ENCODE measurements around the gene LRPAP1.

LRPAP1 gene

DNA sequence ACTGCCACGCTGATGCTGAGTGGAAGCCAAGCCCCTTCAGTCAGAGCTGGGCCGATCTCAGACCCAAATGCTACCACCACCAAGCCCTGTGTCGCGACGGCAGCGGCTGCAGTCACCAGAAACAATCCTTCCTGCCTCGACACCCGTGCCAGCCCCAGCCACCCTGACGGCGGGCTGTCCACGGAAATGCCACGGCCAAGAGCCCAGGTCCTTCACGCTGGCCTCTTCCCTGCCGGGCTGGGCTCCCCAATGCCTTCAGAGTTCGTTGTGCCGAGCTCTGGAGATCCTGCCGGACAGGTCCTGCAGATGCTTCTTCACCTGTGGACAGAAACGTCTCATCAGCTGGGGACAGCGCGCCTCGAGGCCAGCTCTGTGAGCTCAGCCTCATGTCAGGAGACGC is 19.5 kb downstream of the LRPAP1 start:
- H3K4me1 ChIP-seq (ENCODE audit: control insufficient read depth, insufficient read depth, low read length), result no peaks in the 10 kb centered on the region
- TF ChIP-seq ZNF248 (tag by site-specific recombination; IDR thresholded peaks at IDR 0.05) (no peak), GLIS2 (tag by site-specific recombination; IDR thresholded peaks at IDR 0.05) (no peak), ZNF596 (tag by site-specific recombination; IDR thresholded peaks at IDR 0.05) (no peak), OSR2 (tag by site-specific recombination; IDR thresholded peaks at IDR 0.05) (no peak), HOXD13 (CRISPR knock-in tag; IDR thresholded peaks at IDR 0.05; ENCODE audit: borderline replicate concordance) (no peak), KLF8 (tag by site-specific recombination; IDR thresholded peaks at IDR 0.05) (no peak), ZNF423 (tag by site-specific recombination; IDR thresholded peaks at IDR 0.05) (no peak), IKZF3 (tag by site-specific recombination; IDR thresholded peaks at IDR 0.05) (no peak)
- TF ChIP-seq, protein P1, sequence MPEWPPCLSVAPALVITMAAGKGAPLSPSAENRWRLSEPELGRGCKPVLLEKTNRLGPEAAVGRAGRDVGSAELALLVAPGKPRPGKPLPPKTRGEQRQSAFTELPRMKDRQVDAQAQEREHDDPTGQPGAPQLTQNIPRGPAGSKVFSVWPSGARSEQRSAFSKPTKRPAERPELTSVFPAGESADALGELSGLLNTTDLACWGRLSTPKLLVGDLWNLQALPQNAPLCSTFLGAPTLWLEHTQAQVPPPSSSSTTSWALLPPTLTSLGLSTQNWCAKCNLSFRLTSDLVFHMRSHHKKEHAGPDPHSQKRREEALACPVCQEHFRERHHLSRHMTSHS (tag by site-specific recombination; IDR thresholded peaks at IDR 0.05), result no peak
- H3K36me3 ChIP-seq (ENCODE audit: control insufficient read depth in 2 of 2, insufficient read depth in 1 of 2, low read length in 2 of 2), result peaks cover 3 to 93% of the 10 kb centered on the region in 2 experiments; a peak in 2 of 3 replicates
- H3K9me3 ChIP-seq (ENCODE audit: control insufficient read depth, insufficient read depth, low read depth, low read length), result no peaks in the 10 kb centered on the region
- H3K27ac ChIP-seq (ENCODE audit: extremely low read depth, low read depth, low read length), result no peak overlapping the region
- ChIA-PET POLR2A (no interaction called here), CTCF (interaction anchor here (0.7 kb wide), 1 partner anchor 29 kb away, joined by 3 read pairs; no protein-coding TSS in a partner anchor)
- H3K4me3 ChIP-seq (ENCODE audit: low read depth, low read length), result no peak overlapping the region

DNA sequence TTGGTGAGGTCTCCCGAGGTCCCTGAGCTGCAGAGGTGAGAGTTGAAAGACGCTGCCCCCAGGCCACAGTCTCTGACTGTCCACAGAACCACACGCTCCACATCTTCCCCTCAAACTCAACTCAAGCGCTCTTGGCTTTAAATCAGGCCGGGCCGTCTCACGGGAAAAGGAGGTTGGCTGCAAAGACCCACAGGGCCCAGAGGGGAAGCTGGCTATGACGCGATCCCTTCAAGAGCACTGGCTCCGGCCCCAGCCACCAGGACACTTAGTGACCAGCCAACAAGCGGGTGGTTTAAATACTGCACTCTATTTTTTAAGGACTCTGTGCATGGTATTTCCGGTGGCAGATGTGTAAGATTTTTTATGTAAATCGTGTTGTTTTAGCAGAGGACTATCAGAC is 19.9 kb downstream of the LRPAP1 start:
- CTCF ChIA-PET, result interaction anchor here (0.7 kb wide), 1 partner anchor 29 kb away, joined by 3 read pairs; no protein-coding TSS in a partner anchor
- Histone ChIP-seq H3K9me3 (ENCODE audit: control insufficient read depth, insufficient read depth, low read depth, low read length) (no peaks in the 10 kb centered on the region), H3K36me3 (ENCODE audit: control insufficient read depth in 2 of 2, insufficient read depth in 1 of 2, low read length in 2 of 2) (peaks cover 3 to 93% of the 10 kb centered on the region in 2 experiments; a peak in 2 of 3 replicates), H3K27ac (ENCODE audit: extremely low read depth, low read depth, low read length) (no peak overlapping the region), H3K4me1 (ENCODE audit: control insufficient read depth, insufficient read depth, low read length) (no peaks in the 10 kb centered on the region), H3K4me3 (ENCODE audit: low read depth, low read length) (no peak overlapping the region)
- POLR2A ChIA-PET, result no interaction called here
- no peak for TF ChIP-seq ZNF529 (tag by site-specific recombination; IDR thresholded peaks at IDR 0.05; ENCODE audit: insufficient replicate concordance)
- TF ChIP-seq EGR2 (tag by site-specific recombination; IDR thresholded peaks at IDR 0.05; ENCODE audit: low read depth), result no peak
- no peak for TF ChIP-seq ZNF266 (tag by site-specific recombination; IDR thresholded peaks at IDR 0.05; ENCODE audit: low read depth)
- no peak for TF ChIP-seq MZF1 (tag by site-specific recombination; IDR thresholded peaks at IDR 0.05; ENCODE audit: borderline replicate concordance)
- TF ChIP-seq, protein P2, sequence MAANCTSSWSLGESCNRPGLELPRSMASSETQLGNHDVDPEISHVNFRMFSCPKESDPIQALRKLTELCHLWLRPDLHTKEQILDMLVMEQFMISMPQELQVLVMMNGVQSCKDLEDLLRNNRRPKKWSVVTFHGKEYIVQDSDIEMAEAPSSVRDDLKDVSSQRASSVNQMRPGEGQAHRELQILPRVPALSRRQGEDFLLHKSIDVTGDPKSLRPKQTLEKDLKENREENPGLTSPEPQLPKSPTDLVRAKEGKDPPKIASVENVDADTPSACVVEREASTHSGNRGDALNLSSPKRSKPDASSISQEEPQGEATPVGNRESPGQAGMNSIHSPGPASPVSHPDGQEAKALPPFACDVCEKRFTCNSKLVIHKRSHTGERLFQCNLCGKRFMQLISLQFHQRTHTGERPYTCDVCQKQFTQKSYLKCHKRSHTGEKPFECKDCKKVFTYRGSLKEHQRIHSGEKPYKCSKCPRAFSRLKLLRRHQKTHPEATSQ (tag by site-specific recombination; IDR thresholded peaks at IDR 0.05), result no peak
- no peak for TF ChIP-seq ZNF558 (tag by site-specific recombination; IDR thresholded peaks at IDR 0.05)
- TF ChIP-seq, protein P3, sequence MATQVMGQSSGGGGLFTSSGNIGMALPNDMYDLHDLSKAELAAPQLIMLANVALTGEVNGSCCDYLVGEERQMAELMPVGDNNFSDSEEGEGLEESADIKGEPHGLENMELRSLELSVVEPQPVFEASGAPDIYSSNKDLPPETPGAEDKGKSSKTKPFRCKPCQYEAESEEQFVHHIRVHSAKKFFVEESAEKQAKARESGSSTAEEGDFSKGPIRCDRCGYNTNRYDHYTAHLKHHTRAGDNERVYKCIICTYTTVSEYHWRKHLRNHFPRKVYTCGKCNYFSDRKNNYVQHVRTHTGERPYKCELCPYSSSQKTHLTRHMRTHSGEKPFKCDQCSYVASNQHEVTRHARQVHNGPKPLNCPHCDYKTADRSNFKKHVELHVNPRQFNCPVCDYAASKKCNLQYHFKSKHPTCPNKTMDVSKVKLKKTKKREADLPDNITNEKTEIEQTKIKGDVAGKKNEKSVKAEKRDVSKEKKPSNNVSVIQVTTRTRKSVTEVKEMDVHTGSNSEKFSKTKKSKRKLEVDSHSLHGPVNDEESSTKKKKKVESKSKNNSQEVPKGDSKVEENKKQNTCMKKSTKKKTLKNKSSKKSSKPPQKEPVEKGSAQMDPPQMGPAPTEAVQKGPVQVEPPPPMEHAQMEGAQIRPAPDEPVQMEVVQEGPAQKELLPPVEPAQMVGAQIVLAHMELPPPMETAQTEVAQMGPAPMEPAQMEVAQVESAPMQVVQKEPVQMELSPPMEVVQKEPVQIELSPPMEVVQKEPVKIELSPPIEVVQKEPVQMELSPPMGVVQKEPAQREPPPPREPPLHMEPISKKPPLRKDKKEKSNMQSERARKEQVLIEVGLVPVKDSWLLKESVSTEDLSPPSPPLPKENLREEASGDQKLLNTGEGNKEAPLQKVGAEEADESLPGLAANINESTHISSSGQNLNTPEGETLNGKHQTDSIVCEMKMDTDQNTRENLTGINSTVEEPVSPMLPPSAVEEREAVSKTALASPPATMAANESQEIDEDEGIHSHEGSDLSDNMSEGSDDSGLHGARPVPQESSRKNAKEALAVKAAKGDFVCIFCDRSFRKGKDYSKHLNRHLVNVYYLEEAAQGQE (tag by site-specific recombination; IDR thresholded peaks at IDR 0.05), result no peak
- TF ChIP-seq, protein P4, sequence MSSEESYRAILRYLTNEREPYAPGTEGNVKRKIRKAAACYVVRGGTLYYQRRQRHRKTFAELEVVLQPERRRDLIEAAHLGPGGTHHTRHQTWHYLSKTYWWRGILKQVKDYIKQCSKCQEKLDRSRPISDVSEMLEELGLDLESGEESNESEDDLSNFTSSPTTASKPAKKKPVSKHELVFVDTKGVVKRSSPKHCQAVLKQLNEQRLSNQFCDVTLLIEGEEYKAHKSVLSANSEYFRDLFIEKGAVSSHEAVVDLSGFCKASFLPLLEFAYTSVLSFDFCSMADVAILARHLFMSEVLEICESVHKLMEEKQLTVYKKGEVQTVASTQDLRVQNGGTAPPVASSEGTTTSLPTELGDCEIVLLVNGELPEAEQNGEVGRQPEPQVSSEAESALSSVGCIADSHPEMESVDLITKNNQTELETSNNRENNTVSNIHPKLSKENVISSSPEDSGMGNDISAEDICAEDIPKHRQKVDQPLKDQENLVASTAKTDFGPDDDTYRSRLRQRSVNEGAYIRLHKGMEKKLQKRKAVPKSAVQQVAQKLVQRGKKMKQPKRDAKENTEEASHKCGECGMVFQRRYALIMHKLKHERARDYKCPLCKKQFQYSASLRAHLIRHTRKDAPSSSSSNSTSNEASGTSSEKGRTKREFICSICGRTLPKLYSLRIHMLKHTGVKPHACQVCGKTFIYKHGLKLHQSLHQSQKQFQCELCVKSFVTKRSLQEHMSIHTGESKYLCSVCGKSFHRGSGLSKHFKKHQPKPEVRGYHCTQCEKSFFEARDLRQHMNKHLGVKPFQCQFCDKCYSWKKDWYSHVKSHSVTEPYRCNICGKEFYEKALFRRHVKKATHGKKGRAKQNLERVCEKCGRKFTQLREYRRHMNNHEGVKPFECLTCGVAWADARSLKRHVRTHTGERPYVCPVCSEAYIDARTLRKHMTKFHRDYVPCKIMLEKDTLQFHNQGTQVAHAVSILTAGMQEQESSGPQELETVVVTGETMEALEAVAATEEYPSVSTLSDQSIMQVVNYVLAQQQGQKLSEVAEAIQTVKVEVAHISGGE (tag by site-specific recombination; conservative IDR thresholded peaks at IDR 0.05; ENCODE audit: low read depth), result no peak
- no peak for TF ChIP-seq ZNF211 (tag by site-specific recombination; IDR thresholded peaks at IDR 0.05; ENCODE audit: low read depth)
- no peak for TF ChIP-seq MEIS1 (CRISPR knock-in tag; IDR thresholded peaks at IDR 0.05; ENCODE audit: borderline replicate concordance)
- TF ChIP-seq, protein P5, sequence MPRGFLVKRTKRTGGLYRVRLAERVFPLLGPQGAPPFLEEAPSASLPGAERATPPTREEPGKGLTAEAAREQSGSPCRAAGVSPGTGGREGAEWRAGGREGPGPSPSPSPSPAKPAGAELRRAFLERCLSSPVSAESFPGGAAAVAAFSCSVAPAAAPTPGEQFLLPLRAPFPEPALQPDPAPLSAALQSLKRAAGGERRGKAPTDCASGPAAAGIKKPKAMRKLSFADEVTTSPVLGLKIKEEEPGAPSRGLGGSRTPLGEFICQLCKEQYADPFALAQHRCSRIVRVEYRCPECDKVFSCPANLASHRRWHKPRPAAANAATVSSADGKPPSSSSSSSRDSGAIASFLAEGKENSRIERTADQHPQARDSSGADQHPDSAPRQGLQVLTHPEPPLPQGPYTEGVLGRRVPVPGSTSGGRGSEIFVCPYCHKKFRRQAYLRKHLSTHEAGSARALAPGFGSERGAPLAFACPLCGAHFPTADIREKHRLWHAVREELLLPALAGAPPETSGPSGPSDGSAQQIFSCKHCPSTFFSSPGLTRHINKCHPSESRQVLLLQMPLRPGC (tag by site-specific recombination; IDR thresholded peaks at IDR 0.05), result no peak
- no peak for TF ChIP-seq ZNF10 (tag by site-specific recombination; IDR thresholded peaks at IDR 0.05)
- TF ChIP-seq ZBTB17 (tag by site-specific recombination; IDR thresholded peaks at IDR 0.05), result no peak
- TF ChIP-seq MYNN (tag by site-specific recombination; IDR thresholded peaks at IDR 0.05; ENCODE audit: borderline replicate concordance), result no peak
- no peak for TF ChIP-seq ZNF654 (tag by site-specific recombination; IDR thresholded peaks at IDR 0.05; ENCODE audit: low read depth)

Data from HEK293 (cell line).